DMS79 treated with DMSO at 0.1 percent for 48 hours (cell line): Measurements from ENCODE around the gene LRP2.

Experiments used
- DNase-seq: peaks from one replicate; lab custom pipeline; 2025; lab: John Stamatoyannopoulos, UW

LRP2 gene

DNA sequence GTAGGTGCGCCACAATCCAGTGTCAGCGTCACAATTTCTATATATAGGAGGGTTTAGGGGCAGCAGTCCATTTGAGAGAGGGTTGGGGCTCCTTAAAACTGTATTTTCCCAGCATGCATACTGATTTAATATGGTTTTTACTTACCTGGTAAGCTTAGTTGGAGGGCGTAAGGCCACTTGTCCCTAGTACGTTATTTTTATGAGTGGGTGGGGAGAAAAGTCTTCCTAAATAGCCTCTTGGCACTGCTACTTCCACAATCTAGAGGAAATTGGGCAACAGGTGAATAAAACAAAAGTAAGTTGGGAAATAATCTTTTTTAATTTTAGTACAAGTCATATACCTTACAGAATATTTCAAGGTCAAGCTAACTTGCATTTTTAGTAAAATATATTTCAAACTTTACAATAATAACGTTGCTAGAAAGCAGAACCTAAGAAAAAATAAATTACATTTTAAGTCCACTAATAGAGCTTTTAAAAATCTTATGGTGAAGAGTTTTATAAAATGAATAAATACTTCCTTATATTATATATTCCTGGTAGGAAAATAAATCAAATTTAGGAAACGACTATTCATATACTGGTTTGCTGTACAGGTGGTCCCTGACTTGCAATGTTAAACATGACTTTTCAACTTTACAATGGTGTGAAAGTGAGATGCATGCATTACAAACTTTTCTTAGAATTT lies 272.1 kb downstream of the LRP2 start:
- DNase-seq = no peak

GRCh38 chr2:169089182-169089581 lies 273.2 kb downstream of the LRP2 start:
- DNase-seq = no peak

- DNase-seq = no peak
These were observed 274.5 kb downstream of the LRP2 start for GRCh38 chr2:169087757-169088379.

- no peak for DNase-seq
These were observed 275.4 kb downstream of the LRP2 start for GRCh38 chr2:169086893-169087467.

DNA sequence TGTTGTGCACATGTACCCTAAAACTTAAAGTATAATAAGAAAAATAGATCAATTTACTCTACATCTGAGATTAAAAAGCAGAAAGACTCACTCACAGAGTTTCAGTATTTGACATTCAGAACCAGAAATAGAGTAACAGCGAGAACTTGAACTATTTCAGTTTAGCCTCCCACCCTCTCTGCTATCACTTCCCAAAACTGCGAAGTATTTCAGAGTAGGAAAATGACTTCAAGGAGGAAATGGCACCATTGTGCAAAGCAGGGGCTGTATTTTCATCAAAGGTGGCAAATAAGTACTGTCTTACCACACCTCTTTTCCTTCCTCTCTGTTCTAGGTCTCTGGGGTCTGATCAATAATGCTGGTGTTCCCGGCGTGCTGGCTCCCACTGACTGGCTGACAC lies 279.3 kb downstream of the LRP2 start:
- no peak for DNase-seq

DNA sequence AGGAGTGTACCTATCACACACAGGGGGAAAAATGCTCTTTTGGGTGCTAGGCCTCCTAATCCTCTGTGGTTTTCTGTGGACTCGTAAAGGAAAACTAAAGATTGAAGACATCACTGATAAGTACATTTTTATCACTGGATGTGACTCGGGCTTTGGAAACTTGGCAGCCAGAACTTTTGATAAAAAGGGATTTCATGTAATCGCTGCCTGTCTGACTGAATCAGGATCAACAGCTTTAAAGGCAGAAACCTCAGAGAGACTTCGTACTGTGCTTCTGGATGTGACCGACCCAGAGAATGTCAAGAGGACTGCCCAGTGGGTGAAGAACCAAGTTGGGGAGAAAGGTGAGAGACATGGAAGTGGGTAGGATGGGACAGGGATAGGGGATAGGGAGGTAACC lies 280.8 kb downstream of the LRP2 start:
- DNase-seq = no peak

GRCh38 chr2:169080250-169081069 lies 281.9 kb downstream of the LRP2 start:
- DNase-seq = no peak

- no peak for DNase-seq
These were observed 284.6 kb downstream of the LRP2 start for GRCh38 chr2:169077674-169078240.
